K562 (cell line): ENCODE measurements around the gene PRSS22. TPM values are rescaled to one million over a fixed set of nuclear protein-coding genes. Genes with fewer than 3 reads are reported as not detected.

ENCODE experiments used
- ATAC-seq: fragments of 200-7000 bp; cut with Tn5 transposase; 3 replicates; pipeline ENCODE4 v1.9.1; 2020; ENCODE audit warnings: moderate library complexity
- BruUV-seq: library from RNA; stranded (reverse); fragments of 400-500 nt; replicated peaks from 2 replicates; lab custom pipeline; 2021; lab: Mats Ljungman, UMichigan
- CTCF ChIA-PET: fragments of 300-600 bp; formaldehyde crosslinking; extraction: SDS; loops from one replicate; lab custom pipeline; 2021; ENCODE audit warnings: low intra/inter-chr PET ratio; lab: Yijun Ruan, JAX
- POLR2A ChIA-PET: fragments of 300-600, 350-650 bp; sonication (Branson Sonifier 250); formaldehyde crosslinking; extraction: SDS; loops from one replicate; lab custom pipeline; 2021; ENCODE audit warnings: antibody characterized with exemption, inconsistent platforms; lab: Yijun Ruan, JAX
- DNase-seq, 4 experiments: peaks; one replicate each; pipeline versions ENCODE4 v3.0.0 to v3.0.0-alpha.2; 2011 to 2018; ENCODE audit warnings: low spot score in 3 of 4, mixed read lengths in 3 of 4; ENCODE audit errors: extremely low read depth in 1 of 4
- FAIRE-seq: peaks from 2 replicates; lab custom pipeline; 2011; peaks lifted over from hg19 to GRCh38; lab: Jason Lieb, UNC
- H2AFZ ChIP-seq: 2 replicates; pipeline ENCODE4 v1.6.0; 2011; ENCODE audit warnings: low read depth, low read length, control low read depth, inconsistent platforms
- H3K27ac ChIP-seq: fragments of 200-600 bp; 3 replicates; pipeline ENCODE4 v1.8.0; 2011; ENCODE audit warnings: low read depth, mild to moderate bottlenecking, control low read depth, inconsistent platforms, low read length, moderate library complexity, mixed read lengths; ENCODE audit errors: extremely low read depth
- H3K27me3 ChIP-seq, 2 experiments: fragments of 300-600 bp in 1 of 2; 2 replicates in 1 of 2; 3 replicates in 1 of 2; pipeline versions ENCODE4 v1.6.0 to v1.8.0; 2011; ENCODE audit warnings: inconsistent platforms in 2 of 2, low read length in 2 of 2, mild to moderate bottlenecking in 1 of 2, mixed read lengths in 1 of 2, moderate library complexity in 1 of 2; ENCODE audit not compliant: control insufficient read depth in 2 of 2, insufficient read depth in 2 of 2
- H3K36me3 ChIP-seq: fragments of 300-600 bp; 3 replicates; pipeline ENCODE4 v1.8.0; 2011; ENCODE audit warnings: mild to moderate bottlenecking, low read length, inconsistent platforms; ENCODE audit not compliant: control insufficient read depth, insufficient read depth
- H3K4me1 ChIP-seq, 2 experiments: fragments of 200-600 bp in 1 of 2; replicated peaks in 1 of 2; 2 replicates in 1 of 2; 3 replicates in 1 of 2; pipeline versions ENCODE4 v1.5.1 to v1.8.0; 2011; ENCODE audit warnings: inconsistent platforms in 2 of 2, low read length in 2 of 2, mild to moderate bottlenecking in 1 of 2, mixed read lengths in 1 of 2, moderate library complexity in 1 of 2; ENCODE audit not compliant: control insufficient read depth in 2 of 2, insufficient read depth in 2 of 2
- H3K4me2 ChIP-seq: 2 replicates; pipeline ENCODE4 v1.6.1; 2011; ENCODE audit warnings: low read length, control low read depth, inconsistent platforms, mixed read lengths; ENCODE audit not compliant: insufficient read depth
- H3K4me3 ChIP-seq: fragments of 200-600 bp; sonication (generic), shearing (Covaris generic); 2 replicates; pipeline ENCODE4 v1.5.1; 2016; ENCODE audit warnings: control low read depth, inconsistent platforms
- H3K79me2 ChIP-seq: fragments of 200-600 bp; 3 replicates; pipeline ENCODE4 v1.8.0; 2011; ENCODE audit warnings: low read length, inconsistent platforms; ENCODE audit not compliant: control insufficient read depth, insufficient read depth
- H3K9ac ChIP-seq, 2 experiments: 2 replicates each; pipeline versions ENCODE4 v1.6.0 to v1.6.1; 2011; ENCODE audit warnings: low read depth in 2 of 2, low read length in 2 of 2, control low read depth in 1 of 2, inconsistent platforms in 1 of 2, mild to moderate bottlenecking in 1 of 2, mixed read lengths in 1 of 2; ENCODE audit not compliant: insufficient read depth in 1 of 2
- H3K9me1 ChIP-seq: one replicate; pipeline ENCODE4 v1.6.0; 2011; ENCODE audit warnings: inconsistent platforms, mild to moderate bottlenecking, low read length, moderate library complexity; ENCODE audit not compliant: control insufficient read depth, insufficient read depth
- H3K9me3 ChIP-seq: replicated peaks from 2 replicates; pipeline ENCODE4 v1.5.1; 2011; ENCODE audit warnings: low read depth, low read length, inconsistent platforms; ENCODE audit not compliant: control insufficient read depth, insufficient read depth
- H4K20me1 ChIP-seq: replicated peaks from 2 replicates; pipeline ENCODE4 v1.6.1; 2011; ENCODE audit warnings: low read length, inconsistent platforms, mixed read lengths; ENCODE audit not compliant: control insufficient read depth, insufficient read depth
- FOXA3 ChIP-seq, 2 experiments: fragments of 450-650 bp in 1 of 2; sonication (generic) in 1 of 2; formaldehyde crosslinking; IDR thresholded peaks in 1 of 2; conservative IDR thresholded peaks in 1 of 2; 2 replicates each; pipeline versions ENCODE4 v1.4.0 to v1.8.0; 2020 to 2022; ENCODE audit warnings: mild to moderate bottlenecking in 2 of 2, missing genetic modification reagents in 1 of 2
- KDM4B ChIP-seq, 2 experiments: fragments of 450-650 bp in 1 of 2; sonication (generic) in 1 of 2; IDR thresholded peaks; 2 replicates each; pipeline ENCODE4 v1.6.1; 2016 to 2017; ENCODE audit warnings: borderline replicate concordance in 2 of 2, antibody characterized with exemption in 1 of 2, low read depth in 1 of 2, mild to moderate bottlenecking in 1 of 2
- MBD1 ChIP-seq: fragments of 250-450 bp; sonication (Bioruptor Pico); IDR thresholded peaks from 2 replicates; pipeline ENCODE4 v1.8.0; 2022; ENCODE audit warnings: inconsistent platforms
- POLR2B ChIP-seq: fragments of 450-650 bp; IDR thresholded peaks from 2 replicates; pipeline ENCODE4 v1.6.1; 2018; ENCODE audit warnings: low read depth; ENCODE audit not compliant: partially characterized antibody
- RBM15 ChIP-seq: fragments of 200-400 bp; formaldehyde crosslinking; IDR thresholded peaks from 2 replicates; pipeline ENCODE4 v1.6.1; 2018; ENCODE audit warnings: mild to moderate bottlenecking, low read length, moderate library complexity; ENCODE audit not compliant: insufficient read depth
- SREBF1 ChIP-seq: fragments of 150-350 bp; IDR thresholded peaks from 2 replicates; pipeline ENCODE4 v1.6.1; 2014; ENCODE audit warnings: antibody characterized with exemption, low read depth, low read length, borderline replicate concordance
- WGBS: fragments of 100-300 bp; shearing (Covaris generic); methylation state at CpG from one replicate; pipeline ENCODE4 v1.1.6; 2016; ENCODE audit warnings: low coverage, mixed read lengths; ENCODE audit not compliant: insufficient coverage; ENCODE audit errors: missing lambda C conversion rate; 5-methylcytosine and 5-hydroxymethylcytosine counted together
- in situ Hi-C: fragments of 300-500 bp; cut with MboI; formaldehyde crosslinking; loops from 4 replicates; pipeline ENCODE4 v1.15.0; 2018; ENCODE audit warnings: inconsistent platforms, mixed read lengths
- intact Hi-C: fragments of 100-400 bp; cut with micrococcal nuclease; formaldehyde crosslinking; loops from 2 replicates; pipeline ENCODE4 v1.14.2; 2022
- polyA plus RNA-seq, 8 experiments: library from polyadenylated mRNA; depleted of rRNA in 4 of 8; stranded (reverse) in 5 of 8; unstranded in 3 of 8; fragments of >200 nt; fragmentation: Nextera tagmentation in 2 of 8; fragmentation: Illumina TruSeq in 1 of 8; extraction: Ambion mirVana in 2 of 8; extraction: Trizol in 1 of 8; gene quantifications; 2 replicates each; pipeline versions ENCODE4 v1.2.1 to v1.2.3, GENCODE V29; 2011 to 2014; ENCODE audit warnings: inconsistent platforms in 1 of 8, missing spikeins in 1 of 8
- total RNA-seq, 7 experiments: library from RNA; depleted of rRNA in 6 of 7; stranded (reverse); fragments of >200 nt in 6 of 7; fragmentation: Illumina TruSeq in 2 of 7; extraction: Trizol in 2 of 7; gene quantifications; 2 replicates each; pipeline versions ENCODE4 v1.2.1 to v1.2.3, GENCODE V29; 2011 to 2021; ENCODE audit warnings: low replicate concordance in 1 of 7
- TF ChIP-seq, protein P1 (sequence below): sonication (generic); formaldehyde crosslinking; IDR thresholded peaks from 2 replicates; pipeline ENCODE4 v1.8.1; 2023; ENCODE audit warnings: mild to moderate bottlenecking, missing genetic modification reagents

Gene PRSS22
- total and polyA plus RNA-seq, 9 of the 15 experiments (the other 6 are each of a cell fraction or from before 2014, with no cell fraction given): 0.13 to 0.42 TPM; not detected in 7

GRCh38 chr16:2822496-2822895 is 35.5 kb downstream of the PRSS22 start:
- ChIA-PET POLR2A (interaction anchor here (0.6 to 1.1 kb wide), 5 partner anchors 9 to 72 kb away, joined by 3 to 6 read pairs (median 4); no protein-coding TSS in a partner anchor), CTCF (no interaction called here)
- H3K9me3 ChIP-seq: no peaks in the 10 kb centered on the region
- peaks cover 5 to 47% of the 10 kb centered on the region in 2 experiments; a peak in 4 of 5 replicates for H3K4me1 ChIP-seq
- no peak for TF ChIP-seq FOXA3 (CRISPR knock-in tag; conservative IDR thresholded peaks at IDR 0.05 in 1 of 2, IDR thresholded peaks at IDR 0.05 in 1 of 2)
- no peak for TF ChIP-seq MBD1 (CRISPR knock-in tag)
- peaks cover 4 to 20% of the 10 kb centered on the region in 2 experiments; a peak in 3 of 5 replicates for H3K27me3 ChIP-seq
- H3K9ac ChIP-seq: no peak overlapping the region
- no peak overlapping the region for H3K4me3 ChIP-seq
- intact Hi-C loops: no loop called here
- no peak overlapping the region for H3K27ac ChIP-seq
- FAIRE-seq: peak; percentile 35
- H2AFZ ChIP-seq: no peak overlapping the region
- no peak for ATAC-seq
- H3K4me2 ChIP-seq: no peak overlapping the region
- H3K9me1 ChIP-seq: no peaks in the 10 kb centered on the region
- WGBS: 55% methylated on average over 4 of the region's 4 CpGs
- H4K20me1 ChIP-seq: 0 out of 2 replicates have a peak, but pooled peaks cover 4% of the 10 kb centered on the region
- in situ Hi-C loops: no loop called here
- BruUV-seq: no TSS peak
- peaks cover 32% of the 10 kb centered on the region; the same call in 2 of the 3 replicates for H3K36me3 ChIP-seq
- no peak for DNase-seq
- H3K79me2 ChIP-seq: peaks cover 18% of the 10 kb centered on the region

GRCh38 chr16:2822158-2822495 is 35.8 kb downstream of the PRSS22 start:
- Histone ChIP-seq H3K79me2 (peaks cover 22% of the 10 kb centered on the region), H3K9ac (peak overlapping the region in 1 of 2 experiments; percentile 15; a peak in 1 of 4 replicates), H3K4me1 (peaks cover 5 to 46% of the 10 kb centered on the region in 2 experiments; a peak in 4 of 5 replicates), H3K4me2 (no peak overlapping the region), H3K36me3 (peaks cover 32% of the 10 kb centered on the region; the same call in 2 of the 3 replicates), H3K9me1 (no peaks in the 10 kb centered on the region), H4K20me1 (0 out of 2 replicates have a peak, but pooled peaks cover 4% of the 10 kb centered on the region), H2AFZ (no peak overlapping the region), H3K4me3 (no peak overlapping the region), H3K27ac (no peak overlapping the region), H3K9me3 (no peaks in the 10 kb centered on the region), H3K27me3 (peaks cover 4 to 16% of the 10 kb centered on the region in 2 experiments; a peak in 3 of 5 replicates)
- POLR2A ChIA-PET: interaction anchor here (0.6 to 1.0 kb wide), 3 partner anchors 9 to 50 kb away, joined by 3 to 5 read pairs (median 3); partner anchors contain the start of gene PRSS33
- FAIRE-seq: no peak
- no peak for ATAC-seq
- in situ Hi-C loops: no loop called here
- WGBS: 56% methylated on average over 7 of the region's 8 CpGs
- no TSS peak for BruUV-seq
- intact Hi-C loops: no loop called here
- no peak for DNase-seq
- TF ChIP-seq SREBF1: no peak
- no peak for TF ChIP-seq KDM4B (IDR thresholded peaks at IDR 0.05; ENCODE audit: borderline replicate concordance in 2 of 2, low read depth in 1 of 2)
- TF ChIP-seq, protein P1, sequence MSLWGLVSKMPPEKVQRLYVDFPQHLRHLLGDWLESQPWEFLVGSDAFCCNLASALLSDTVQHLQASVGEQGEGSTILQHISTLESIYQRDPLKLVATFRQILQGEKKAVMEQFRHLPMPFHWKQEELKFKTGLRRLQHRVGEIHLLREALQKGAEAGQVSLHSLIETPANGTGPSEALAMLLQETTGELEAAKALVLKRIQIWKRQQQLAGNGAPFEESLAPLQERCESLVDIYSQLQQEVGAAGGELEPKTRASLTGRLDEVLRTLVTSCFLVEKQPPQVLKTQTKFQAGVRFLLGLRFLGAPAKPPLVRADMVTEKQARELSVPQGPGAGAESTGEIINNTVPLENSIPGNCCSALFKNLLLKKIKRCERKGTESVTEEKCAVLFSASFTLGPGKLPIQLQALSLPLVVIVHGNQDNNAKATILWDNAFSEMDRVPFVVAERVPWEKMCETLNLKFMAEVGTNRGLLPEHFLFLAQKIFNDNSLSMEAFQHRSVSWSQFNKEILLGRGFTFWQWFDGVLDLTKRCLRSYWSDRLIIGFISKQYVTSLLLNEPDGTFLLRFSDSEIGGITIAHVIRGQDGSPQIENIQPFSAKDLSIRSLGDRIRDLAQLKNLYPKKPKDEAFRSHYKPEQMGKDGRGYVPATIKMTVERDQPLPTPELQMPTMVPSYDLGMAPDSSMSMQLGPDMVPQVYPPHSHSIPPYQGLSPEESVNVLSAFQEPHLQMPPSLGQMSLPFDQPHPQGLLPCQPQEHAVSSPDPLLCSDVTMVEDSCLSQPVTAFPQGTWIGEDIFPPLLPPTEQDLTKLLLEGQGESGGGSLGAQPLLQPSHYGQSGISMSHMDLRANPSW (CRISPR knock-in tag): no peak
- TF ChIP-seq RBM15: no peak
- TF ChIP-seq POLR2B: peak; percentile 13
- CTCF ChIA-PET: no interaction called here
